ENCODE results near the gene RPN1.

DNA sequence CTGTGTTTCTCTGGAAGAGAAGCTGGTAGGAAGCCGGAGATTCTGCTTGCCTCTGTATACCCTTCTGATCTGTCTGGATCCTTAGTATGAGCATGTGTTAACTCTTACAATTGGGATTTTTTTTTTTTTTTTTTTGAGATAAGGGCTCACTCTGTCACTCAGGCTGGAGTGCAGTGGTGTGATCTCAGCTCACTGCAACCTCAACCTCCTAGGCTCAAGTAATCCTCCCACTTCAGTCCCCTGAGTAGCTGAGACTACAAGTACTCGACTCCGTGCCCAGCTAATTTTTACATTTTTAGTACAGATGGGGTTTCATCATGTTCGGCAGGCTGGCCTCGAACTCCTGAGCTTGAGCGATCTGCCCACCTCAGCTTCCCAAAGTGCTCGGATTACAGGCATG lies 44.5 kb downstream of the RPN1 start:
- TF ChIP-seq RAD21 (IDR thresholded peaks at IDR 0.05 in 1 of 2, conservative IDR thresholded peaks at IDR 0.05 in 1 of 2; ENCODE audit: low read depth in 2 of 2, low read length in 2 of 2): no peak
- TF ChIP-seq POLR2A (IDR thresholded peaks at IDR 0.05; ENCODE audit: control extremely low read depth in 1 of 2, low read depth in 2 of 2, low read length in 2 of 2): no peak
